HG03025 (cell line): ENCODE results near the gene TAF8.
"Not testable (repeated sequence)": the region's sequence is repeated elsewhere in the genome, so short reads cannot be mapped to it uniquely, and the experiment has no call there.

Experiments used
- ATAC-seq: cut with Tn5 transposase; IDR thresholded peaks from one replicate; pipeline ENCODE4 v1.9.1; 2021; ENCODE audit warnings: mild to moderate bottlenecking, moderate library complexity; ENCODE audit not compliant: unreplicated experiment, low FRiP score

Gene TAF8, protein sequence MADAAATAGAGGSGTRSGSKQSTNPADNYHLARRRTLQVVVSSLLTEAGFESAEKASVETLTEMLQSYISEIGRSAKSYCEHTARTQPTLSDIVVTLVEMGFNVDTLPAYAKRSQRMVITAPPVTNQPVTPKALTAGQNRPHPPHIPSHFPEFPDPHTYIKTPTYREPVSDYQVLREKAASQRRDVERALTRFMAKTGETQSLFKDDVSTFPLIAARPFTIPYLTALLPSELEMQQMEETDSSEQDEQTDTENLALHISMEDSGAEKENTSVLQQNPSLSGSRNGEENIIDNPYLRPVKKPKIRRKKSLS

DNA sequence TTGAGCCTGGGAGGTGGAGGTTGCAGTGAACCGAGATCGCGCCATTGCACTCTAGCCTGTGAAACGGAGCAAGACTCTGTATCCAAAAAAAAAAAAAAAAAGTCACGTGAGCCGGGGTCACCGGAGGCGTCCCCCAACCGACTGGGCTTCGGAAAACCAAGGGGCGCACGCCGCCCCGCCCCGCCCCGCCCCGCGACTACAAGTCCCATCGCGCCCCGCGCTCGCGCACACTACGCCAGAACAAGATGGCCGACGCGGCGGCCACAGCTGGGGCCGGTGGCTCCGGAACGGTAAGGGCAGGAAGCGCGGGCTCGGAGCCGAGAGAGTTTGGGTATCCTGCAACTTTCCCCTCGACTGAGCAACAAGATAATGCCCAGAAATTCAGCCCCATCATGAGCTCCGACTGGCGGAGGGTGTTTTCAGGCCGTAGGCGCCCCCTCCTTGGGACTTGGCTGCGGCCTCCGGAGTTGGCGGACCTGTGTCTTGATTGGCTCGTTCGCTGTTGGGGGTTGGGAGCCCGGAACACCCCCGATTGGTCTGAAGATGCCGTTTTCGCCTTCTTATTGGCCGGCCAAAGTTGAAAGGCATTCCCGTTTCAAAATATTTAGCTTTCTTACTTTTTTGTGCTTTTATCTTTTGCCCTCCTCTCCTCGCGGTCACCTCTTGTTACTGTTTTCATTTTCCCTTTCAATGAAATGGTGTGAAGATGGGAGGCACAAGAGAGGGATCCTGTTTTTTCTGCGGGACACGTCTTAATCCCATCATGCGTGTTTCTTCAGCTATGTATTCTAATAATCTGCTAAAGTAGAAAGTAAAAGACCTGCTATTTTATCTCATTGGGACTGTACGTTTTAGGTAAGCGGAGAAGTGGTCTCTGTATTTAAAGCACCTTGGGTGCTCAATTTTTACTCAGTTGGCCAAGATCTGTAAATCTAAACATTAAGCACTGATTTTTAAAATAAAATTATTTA, at the start of gene TAF8:
TAF8 (plus strand) TSS at position 228 of the 971 bp plus-strand sequence; CDS start at position 246, 18 bp downstream.
- ATAC-seq = peak; percentile 72

DNA sequence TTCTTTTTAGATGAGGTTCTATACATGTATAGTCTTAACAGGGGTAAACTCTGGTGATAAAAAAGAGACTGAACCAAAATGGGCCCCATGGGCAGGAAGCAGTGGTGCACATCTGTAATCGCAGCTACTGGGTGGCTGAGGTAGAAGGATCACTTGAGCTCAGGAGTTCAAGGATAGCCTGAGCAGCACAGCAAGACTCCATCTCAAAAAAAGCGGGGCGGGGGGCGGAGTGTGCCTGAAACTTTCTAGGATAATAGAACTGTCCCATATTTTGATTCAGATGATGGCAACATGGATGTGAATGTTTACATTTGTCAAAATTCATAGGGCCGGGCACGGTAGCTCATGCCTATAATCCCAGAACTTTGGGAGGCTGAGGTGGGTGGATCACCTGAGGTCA, 48.8 kb upstream of the TAF8 start:
- ATAC-seq = no peak

DNA sequence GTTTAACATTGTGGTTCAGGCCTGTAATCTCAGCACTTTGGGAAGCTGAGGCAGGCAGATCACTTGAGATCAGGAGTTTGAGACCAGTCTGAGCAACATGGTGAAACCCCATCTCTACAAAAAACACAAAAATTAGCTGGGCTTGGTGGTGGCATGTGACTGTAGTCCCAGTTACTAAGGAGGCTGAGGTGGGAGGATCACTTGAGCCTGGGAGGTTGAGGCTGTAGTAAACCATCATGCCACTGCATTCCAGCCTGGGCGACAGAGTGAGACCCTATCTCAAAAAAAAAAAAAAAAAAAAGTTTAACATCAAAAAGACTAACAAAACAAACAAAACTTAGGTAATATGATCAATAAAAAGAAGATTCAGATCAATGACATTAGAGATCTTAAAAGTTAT, 46.7 kb upstream of the TAF8 start:
- not testable (repeated sequence) for ATAC-seq

DNA sequence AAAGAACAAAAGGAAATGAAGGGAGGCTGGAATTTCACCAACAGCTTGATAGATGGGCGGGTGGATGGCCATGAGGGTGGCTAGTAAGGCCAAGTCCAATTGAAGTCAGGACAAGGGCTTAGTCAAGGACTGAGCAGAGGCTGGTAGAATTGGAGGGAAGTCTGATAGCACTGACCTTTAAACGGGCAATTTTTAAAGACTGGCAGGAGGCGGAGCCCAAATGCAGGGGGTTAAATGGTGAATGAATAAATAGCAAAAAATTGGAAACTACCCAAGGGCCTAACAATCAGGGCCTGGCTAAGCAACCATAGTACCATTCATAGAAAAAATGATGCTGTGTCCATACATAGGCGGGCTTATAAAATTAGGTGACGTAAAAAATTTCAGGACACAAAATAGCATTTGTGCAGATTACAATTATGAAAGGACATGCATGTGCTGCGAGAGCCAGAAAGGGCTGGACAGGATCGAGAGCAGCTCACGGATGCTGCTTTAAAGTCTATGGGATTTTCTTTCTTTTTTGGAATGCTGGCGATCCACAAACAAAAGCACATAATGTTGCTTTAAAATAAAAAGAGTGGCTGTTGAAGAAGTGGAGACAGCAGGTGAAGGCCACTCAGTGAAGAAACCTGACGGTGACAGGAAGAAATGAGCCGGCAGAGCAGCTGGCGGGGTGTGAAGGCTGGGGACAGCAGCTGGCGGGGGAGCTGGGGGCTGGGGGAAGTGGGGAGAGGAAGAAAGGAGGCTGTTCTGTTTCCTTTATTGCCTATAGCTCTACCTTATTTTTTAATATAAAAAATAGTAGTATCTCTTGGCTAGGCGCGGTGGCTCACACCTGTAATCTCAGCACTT, 42.8 kb upstream of the TAF8 start:
- ATAC-seq = no peak

DNA sequence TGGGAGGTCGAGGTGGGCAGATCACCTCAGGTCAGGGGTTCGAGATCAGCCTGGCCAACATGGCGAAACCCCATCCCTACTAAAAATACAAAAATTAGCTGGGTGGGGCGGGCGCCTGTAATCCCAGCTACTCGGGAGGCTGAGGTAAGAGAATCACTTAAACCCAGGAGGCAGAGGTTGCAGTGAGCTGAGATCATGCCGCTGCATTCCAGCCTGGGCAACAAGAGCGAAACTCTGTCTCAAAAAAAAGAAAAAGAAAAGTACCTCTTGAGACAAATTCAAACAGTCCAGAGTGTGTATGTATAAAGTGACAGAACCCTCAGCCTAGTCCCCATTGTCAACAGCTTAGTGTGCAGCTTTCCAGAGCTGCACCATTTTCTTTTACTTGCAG, 42.2 kb upstream of the TAF8 start:
- ATAC-seq = not testable (repeated sequence)

DNA sequence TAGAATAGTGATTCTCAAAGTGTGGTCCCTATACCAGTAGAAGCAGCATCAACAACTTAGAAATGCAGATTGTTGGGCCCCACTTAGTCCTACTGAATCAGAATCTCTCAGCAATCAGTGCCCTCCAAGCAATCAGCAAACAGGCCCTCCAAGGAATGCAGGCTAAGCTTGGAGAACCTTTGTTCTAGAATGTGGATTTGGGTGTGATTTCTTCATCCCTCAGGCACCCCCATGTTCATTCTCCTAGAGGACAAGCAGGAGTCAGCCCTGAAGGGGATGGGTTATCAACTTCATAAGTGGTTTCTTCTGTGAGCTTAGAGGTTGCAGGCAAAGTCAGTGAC, 40.5 kb upstream of the TAF8 start:
- ATAC-seq = no peak

DNA sequence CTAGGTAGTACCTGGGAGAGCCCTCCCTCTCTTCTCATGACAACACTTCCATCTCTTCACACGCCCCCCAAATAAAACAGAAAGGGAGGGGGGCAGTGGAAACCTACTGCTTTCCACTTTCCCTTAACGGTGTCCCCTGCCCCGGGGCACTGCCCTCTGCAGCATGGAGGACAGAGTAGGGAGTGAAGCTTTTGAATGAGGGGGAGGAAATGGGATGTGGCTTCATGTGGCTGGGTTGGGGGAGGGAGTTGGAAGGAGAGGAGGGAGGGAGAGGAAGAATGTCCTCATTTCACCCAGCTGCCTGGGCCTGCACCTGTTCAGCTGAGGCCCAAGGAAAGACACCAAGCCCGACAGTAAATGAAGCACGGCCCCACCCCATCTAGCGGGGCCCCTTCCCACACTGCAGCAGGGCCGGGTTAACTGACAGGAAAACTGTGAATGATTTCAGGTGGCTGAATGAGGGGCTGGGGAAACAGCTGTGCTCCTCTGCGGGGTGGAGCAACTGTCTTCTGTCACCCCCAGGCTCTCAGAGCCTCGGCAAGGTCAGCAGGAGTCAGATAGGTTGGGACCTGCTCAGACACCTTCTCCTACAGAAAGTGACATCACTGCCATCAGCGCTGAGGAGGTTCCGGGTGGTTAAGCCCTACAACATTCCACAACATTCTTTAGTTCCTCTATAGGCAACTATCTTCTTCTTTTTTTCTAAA, 40.0 kb upstream of the TAF8 start:
- ATAC-seq = no peak

DNA sequence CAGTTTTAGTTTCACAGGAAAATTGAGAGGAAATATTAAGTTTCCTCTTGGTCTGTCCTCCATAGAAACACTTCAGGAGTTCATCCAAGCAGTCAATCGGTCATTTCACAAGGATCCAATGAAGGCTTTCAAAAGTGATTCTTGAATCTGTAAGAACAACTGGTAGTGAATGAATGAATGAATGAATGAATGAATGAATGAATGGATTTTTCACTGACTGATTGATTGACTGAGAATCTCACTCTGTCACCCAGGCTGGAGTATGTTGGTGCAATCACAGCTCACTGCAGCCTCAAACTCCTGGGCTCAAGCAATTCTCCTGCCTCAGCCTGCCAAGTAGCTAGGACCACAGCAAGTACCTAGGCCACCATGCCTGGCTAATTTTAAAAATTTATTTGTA, 39.4 kb upstream of the TAF8 start:
- ATAC-seq = no peak

DNA sequence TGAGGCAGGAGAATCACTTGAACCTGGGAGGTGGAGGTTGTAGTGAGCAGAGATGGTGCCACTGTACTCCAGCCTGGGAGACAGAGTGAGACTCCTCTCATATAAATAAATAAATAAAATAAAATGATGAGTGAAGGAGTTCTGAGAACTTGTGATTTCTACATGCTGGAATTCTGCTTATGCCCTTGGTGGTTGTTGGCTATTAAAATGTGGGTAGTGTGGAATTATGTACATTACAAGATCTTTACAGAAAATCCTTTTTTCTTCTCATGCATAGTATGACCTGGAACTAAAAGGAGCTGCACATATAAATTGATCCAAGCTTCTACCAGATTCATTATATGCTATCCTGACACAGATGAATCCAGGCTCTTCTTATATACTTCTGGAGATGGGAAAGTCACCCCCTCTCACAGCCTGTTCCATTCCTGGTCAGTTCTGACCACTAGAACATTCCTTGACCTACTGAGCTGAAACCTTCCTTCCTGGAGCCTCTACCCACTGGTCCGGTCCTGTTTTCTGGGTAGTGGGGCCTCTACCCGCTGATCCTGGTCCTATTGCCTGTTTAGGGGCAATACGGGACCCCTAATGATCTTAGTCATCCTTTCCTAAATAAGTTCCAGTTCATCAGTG, 37.7 kb upstream of the TAF8 start:
- ATAC-seq = no peak

DNA sequence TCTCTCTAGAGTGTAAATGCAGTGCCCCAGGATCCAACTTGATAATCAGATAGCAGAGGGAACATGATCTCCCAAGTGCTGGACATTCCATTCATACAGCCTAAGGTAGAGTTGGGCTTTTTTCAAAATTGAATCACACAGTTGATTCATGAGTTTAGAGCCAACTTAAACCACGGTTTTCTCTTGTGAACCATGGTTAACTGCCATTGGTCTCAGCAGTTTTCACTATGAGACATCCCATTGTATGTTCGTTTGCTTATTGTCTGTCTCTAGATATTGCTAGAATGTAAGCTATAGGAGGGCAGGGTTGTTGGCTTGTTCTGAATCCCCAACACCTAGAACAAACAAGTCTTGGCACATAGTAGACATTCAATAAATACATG, 37.2 kb upstream of the TAF8 start:
- no peak for ATAC-seq

DNA sequence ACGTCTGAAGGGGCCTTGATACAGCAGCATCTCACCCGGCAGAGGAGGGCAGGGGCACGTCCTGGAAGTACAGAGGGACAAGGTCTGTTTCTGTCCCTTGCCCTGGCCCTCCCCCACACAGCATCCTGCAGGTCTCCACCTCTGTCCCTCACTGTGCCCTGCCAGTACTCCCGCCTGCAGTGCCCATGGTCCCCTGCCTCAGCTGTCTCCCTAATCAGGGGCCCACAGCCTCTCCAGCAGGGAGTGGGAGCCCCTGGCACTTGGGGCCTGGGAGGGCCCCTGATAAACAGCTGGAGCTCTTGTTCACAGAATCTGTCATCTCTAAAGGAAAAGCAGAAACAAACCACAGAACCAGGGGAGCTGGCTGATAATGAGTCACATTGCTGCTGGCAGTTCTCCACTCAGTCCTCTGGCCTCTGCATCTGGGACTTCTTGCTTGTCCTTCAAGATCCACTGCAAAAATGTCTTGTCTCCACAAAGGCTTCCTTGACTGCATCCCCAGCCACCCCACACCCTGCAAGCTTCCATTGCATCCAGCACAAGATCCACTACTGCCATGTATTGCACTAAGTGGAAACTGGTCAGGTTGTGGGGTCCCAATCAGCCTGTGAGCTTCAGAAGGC, 33.2 kb upstream of the TAF8 start:
- no peak for ATAC-seq

DNA sequence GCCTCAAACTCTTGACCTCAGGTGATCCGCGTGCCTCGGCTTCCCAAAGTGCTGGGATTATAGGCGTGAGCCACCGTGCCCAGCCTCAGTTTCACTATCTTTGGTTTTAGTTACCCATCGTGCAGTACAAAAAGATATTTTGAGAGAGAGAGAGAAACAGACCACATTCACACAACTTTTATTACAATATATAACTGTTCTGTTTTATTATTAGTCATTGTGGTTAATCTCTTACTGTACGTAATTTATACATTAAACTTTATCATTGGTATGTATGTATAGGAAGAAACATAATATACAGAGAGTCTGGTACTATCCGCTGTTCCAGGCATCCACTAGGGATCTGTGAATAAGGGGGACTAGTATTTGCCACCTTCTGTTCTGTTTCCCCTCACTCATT, 29.4 kb upstream of the TAF8 start:
- no peak for ATAC-seq

DNA sequence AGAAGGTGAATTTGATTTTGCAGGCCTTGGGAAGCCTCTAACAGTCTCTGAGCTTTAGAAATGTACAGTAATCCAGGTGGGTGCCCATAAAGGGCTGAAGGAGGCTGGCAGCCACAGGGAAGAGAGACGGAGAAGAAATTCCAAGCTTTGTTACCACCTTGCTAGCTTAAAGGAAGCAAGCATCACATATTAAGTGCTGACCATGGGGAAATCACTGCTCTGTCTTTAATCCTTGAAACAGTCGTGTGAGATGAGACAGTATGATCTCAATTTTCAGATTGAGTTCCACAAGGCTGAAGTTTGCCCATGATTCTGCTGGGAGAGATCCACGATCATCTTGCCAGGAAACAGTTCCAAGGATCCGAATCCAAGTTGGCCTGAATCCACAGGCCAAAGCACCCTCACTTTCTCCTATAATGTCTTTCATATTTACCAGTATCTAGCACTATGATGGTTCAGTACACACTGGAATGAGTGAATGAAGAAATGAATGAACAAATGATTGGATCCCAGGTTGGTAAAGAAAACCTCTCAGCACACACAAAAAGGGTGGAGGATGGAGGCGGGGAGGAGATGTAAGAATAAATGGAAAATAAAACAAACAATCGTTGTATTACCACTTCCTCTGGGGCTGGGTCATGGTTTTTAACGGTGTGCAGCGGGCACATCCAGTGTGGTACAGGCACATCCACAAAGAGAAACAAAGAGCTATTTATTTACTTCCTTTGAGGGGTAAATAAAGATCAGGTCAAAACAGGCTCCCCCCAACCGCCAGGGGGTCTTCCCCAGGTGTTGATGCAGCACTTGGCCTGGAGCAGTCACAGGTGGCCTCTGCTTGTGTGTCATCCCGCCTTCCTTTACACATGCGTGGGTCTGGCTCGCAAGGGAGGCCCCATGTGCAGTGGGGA, 28.2 kb upstream of the TAF8 start:
- ATAC-seq = peak; percentile 44

DNA sequence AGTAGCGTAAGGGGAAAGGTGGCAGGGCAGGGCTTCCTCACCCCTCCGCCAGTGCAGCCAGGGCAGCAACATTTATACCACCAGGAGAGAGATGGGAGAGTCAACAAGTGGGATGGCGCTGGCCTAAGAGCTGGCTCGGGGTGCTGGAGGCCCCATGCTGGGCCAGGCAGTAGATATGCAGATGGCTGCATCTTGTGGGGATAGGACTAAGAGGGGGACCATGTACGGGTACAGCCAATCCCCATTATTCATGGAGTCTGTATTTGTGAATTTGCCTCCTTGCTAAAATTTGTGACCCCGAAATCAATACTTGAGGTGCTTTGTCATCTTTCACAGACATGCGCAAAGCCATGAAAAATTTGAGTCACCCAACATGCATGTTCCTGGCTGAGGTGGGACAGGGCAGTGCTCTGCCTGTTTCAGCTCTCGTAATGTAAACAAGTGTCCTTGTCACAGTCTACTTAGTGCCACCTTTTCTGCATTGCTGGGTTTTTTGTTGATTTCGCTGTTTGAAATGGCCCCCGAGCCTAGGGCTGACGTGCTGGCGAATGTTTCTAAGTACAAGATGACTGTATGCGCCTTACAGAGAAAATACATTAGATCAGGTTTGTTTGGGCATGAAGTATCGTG, 27.5 kb upstream of the TAF8 start:
- ATAC-seq = no peak

DNA sequence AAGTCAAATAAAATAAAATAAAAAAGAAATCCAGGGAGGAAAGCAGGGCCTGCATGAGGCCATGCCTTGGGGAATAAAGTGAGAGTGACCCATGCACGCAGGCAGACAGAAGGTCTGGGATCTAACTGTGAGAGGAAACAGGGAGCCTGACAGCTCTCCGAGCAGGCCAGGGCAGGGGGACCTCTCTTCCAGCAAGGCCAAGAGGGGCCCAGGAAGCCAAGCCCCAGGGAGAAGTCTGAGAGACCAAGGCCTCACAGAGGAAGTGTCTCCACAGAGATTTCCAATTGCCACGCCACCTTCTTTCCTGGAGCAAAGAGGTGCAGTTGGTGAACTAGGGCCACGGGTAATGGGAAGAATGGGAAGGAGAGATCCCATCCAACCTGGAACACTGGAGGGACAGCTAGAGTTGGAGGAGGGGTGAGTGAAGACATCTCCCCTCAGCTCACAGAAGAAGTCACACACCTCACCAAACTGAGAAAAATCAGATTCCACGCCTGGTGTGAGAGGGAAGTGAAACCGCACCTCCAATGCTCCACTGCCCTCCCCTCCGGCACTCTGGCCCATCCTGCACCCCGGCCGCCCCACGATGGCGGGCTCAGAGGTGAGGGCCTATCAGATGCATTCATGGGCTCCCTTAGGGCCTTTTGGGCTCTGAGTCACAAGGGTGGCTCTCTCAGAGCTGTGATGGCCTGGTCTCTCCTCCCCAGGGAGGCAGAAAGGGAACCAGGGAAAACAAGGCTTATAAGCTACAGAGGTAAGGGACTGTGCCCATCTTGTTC, 25.1 kb upstream of the TAF8 start:
- peak; percentile 62 for ATAC-seq

DNA sequence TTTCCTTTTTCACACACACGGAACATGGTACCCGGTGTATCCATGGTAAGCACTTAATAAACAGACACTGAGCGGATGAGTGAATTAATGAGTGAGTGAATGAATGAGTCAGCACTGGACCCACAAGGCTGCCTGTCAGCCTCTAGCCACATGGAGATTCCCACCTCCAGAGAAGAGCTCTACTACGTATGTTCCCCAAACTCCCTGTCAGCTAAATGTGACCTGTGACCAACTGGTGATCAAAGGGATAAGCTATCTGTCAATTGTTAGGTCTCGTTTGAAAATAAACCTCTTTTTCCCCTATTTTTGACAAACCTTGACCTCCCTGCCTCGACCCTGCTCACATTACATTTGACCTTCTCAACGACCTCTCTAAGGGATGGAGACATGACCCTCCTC, 24.5 kb upstream of the TAF8 start:
- no peak for ATAC-seq

DNA sequence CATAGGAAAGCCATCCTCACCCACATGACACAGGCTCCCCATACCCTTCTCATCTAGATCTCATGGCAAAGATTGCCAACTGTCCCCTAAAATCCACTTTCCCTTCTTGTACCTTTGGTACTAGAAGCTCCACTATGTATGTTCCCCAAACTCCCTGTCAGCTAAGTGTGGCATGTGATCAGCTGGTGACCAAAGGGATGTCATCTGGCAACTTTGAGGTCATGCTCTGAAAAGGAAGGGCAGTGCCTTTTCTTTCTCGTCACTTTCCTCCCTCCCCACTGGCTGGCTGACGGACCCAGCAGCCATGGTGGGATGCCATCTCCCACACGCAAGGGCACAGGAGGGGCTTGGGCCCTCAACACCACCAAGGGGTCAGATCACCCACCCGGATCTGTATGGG, 23.8 kb upstream of the TAF8 start:
- no peak for ATAC-seq
